Stimulated activated CD8-positive, alpha-beta memory T cell treated with anti-CD3 and anti-CD28 coated beads, Interleukin-7, amount 100 ng/mL, for 1 hour (primary cell): ENCODE measurements around the gene KLK3.
"Not testable (repeated sequence)": the region's sequence is repeated elsewhere in the genome, so short reads cannot be mapped to it uniquely, and the experiment has no call there.

Experiments used
- DNase-seq, 2 donors: peaks; one replicate each; pipeline ENCODE4 v3.0.0-alpha.2; 2020; ENCODE audit warnings: low read depth in 2 of 2

KLK3 gene

GRCh38 chr19:50861496-50862286 is 7.0 kb downstream of the KLK3 start:
- DNase-seq = no peak

DNA sequence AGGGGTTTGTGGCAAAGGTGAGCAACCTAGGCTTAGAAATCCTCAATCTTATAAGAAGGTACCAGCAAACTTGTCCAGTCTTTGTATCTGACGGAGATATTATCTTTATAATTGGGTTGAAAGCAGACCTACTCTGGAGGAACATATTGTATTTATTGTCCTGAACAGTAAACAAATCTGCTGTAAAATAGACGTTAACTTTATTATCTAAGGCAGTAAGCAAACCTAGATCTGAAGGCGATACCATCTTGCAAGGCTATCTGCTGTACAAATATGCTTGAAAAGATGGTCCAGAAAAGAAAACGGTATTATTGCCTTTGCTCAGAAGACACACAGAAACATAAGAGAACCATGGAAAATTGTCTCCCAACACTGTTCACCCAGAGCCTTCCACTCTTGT is 14.8 kb downstream of the KLK3 start:
- no peak for DNase-seq

DNA sequence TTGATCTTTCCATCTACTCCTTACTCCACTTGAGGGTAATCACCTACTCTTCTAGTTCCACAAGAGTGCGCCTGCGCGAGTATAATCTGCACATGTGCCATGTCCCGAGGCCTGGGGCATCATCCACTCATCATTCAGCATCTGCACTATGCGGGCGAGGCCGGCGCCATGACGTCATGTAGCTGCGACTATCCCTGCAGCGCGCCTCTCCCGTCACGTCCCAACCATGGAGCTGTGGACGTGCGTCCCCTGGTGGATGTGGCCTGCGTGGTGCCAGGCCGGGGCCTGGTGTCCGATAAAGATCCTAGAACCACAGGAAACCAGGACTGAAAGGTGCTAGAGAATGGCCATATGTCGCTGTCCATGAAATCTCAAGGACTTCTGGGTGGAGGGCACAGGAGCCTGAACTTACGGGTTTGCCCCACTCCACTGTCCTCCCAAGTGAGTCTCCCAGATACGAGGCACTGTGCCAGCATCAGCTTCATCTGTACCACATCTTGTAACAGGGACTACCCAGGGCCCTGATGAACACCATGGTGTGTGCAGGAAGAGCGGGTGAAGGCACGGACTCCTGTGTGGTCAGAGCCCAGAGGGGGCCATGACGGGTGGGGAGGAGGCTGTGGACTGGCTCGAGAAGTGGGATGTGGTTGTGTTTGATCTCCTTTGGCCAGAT is 15.8 kb downstream of the KLK3 start:
- no peak for DNase-seq

- DNase-seq = no peak
Observed at GRCh38 chr19:50873056-50873455, 18.3 kb downstream of the KLK3 start, which contains the start of gene KLK2. KLK2 (plus strand) TSS chr19:50873439; CDS start chr19:50873474, 35 bp downstream.

GRCh38 chr19:50874211-50874610 is 19.5 kb downstream of the KLK3 start:
- no peak for DNase-seq

- DNase-seq = no peak
Observed at GRCh38 chr19:50875795-50876422, 21.2 kb downstream of the KLK3 start.

GRCh38 chr19:50876456-50876855 is 21.7 kb downstream of the KLK3 start:
- DNase-seq = no peak

- no peak for DNase-seq
Observed at GRCh38 chr19:50877338-50877737, 22.6 kb downstream of the KLK3 start.

DNA sequence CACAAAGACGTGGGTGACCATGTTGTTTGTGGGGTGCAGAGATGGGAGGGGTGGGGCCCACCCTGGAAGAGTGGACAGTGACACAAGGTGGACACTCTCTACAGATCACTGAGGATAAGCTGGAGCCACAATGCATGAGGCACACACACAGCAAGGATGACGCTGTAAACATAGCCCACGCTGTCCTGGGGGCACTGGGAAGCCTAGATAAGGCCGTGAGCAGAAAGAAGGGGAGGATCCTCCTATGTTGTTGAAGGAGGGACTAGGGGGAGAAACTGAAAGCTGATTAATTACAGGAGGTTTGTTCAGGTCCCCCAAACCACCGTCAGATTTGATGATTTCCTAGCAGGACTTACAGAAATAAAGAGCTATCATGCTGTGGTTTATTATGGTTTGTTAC is 24.1 kb downstream of the KLK3 start:
- no peak for DNase-seq

- no peak for DNase-seq
Observed at GRCh38 chr19:50880241-50880640, 25.5 kb downstream of the KLK3 start.

DNA sequence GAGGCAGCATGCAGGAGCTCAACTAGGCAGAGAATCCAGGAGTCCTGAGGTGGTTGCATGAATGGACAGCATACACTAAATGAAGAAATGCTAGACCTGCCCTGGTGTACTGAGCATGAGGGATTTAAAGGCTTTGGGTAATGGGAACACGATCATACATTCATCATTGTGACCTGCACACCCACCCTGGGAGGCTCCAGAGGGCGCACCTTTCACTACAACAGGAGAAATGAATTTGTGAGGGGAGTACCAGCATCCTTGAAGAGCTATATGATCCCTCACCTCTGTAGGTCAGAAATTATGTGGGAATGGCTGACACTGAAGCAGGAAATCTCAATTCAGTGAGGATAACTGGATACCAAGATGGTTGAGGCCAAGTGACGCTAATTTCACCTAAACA is 27.5 kb downstream of the KLK3 start:
- DNase-seq = no peak

GRCh38 chr19:50889638-50890037 is 34.9 kb downstream of the KLK3 start:
- no peak for DNase-seq

DNA sequence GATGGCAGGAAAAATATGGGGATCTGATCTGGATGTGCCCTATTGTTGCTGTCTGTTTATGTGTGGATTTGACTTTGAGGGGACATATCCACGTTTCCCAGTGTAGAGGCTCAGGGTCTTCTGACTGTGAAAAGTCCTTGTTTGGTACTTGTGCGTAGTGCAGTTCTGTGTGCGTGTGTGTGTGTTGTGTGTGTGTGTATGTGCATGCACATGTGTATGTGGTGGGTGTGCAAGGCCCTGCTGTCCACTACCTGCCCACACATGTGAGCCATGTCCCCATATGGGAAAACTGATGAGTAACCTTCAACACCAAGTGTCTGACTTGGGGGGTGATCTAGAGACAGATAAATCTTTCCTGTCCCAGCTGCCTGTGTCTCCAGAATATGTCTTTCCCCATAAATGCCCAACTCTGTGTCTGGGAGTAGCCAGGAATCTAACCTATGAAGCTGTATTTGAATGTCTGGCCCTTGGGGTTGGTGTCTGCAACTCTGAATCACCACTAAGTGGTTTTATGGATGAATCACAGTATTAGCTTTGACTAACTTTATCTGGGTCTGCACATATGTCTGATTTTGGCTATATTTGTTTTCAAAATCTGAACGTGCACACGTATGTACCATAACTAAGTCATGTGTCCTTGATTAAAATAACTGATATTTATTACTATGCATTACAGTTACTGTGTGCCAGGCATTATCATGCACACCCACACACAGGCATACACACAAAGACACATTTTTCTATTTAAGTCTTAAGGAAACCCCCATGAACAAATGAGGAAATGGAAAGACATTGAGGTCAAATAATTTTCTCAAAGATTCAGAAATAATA is 35.9 kb downstream of the KLK3 start:
- DNase-seq = no peak

- DNase-seq = no peak
Observed at GRCh38 chr19:50891253-50891625, 36.5 kb downstream of the KLK3 start.

DNA sequence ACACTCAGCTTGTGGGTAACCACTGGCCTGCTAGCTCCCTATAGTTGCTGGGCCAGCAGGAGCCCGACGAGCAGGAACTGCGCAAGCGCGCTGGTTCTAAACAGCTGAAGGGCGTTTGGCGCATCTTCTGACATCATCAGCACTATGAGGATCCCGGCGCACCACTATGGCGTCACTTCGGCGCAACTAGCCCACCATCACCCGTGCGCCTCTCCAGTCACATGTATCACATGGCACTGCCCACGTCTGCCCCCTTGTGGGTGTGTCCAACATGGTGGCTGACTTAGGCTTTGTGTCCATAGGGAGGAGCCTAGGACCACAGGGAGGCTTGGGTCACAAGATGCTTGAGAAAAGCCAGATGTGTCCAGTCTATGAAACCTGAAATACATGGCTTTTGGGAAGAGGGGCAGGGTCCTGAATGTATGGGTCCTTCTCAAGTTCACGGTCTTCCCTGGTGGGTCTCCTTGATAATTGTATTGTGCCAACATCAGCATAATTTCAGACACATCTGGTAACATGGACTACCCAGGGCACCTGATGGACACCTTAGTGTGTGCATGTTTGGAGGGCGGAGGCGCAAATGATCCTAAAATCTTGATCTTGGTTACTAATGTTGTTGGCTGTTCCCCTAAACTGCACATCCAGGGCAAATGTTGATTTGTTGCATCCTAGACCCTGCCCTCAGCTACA is 38.5 kb downstream of the KLK3 start:
- no peak for DNase-seq

DNA sequence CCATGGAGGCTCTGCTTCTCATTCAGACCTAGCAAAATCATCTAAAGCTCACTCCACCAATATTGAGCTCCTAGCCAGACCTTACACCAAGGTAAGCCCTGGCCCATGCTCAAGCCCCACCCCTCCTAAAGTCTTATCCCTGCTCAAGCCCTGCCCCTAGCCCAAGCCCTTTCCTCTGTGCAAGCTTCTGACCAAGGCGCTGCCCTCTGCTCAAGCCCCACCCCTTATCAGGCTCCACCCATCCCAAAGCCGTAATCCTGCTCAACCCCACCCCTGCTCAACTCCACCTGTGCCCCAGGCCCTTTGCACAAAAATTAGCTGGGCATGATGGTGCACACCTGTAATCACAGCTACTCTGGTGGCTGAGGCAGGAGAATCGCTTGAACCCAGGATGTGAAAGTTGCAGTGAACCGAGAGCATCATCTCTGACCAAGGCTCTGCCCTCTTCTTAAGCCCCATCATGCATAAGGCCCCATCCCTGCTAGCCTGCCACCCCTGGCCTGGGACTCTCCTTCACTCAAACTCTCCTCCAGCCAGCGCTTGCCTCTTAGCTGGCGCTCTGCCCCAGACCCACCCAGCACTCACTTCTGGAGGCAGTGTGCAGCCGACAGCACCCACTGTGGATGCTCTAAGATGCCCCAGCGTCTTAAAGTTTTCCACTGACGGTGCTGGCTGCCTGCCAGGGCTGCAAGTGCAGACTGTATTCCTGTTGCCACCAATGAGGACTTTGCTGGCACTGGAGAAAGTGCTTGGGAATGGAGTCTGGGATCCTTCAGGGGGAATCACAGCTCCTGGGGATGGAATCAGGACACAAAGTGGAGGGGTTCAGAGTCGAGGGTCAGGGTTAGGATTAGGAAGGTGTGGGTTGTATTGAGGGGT is 40.0 kb downstream of the KLK3 start:
- DNase-seq = no peak

DNA sequence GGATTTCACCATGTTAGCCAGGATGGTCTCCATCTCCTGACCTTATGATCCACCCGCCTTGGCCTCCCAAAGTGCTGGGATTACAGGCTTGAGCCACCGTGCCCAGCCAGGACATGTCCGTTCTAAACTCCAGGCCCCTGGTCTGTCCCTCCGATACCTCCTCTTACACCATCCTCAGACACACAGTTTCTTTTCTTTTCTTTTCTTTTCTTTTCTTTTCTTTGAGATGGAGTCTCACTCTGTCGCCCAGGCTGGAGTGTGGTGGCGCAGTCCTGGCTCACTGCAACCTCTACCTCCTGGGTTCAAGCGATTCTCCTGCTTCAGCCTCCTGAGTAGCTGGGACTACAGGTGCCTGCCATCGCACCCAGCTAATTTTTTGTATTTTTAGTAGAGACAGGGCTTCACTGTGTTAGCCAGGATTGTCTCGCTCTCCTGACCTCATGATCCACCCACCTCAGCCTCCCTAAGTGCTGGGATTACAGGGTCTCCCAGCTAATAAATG is 41.4 kb downstream of the KLK3 start:
- not testable (repeated sequence) for DNase-seq

- DNase-seq = no peak
Observed at GRCh38 chr19:50896591-50897190, 42.0 kb downstream of the KLK3 start.

GRCh38 chr19:50897191-50897607 is 42.5 kb downstream of the KLK3 start:
- no peak for DNase-seq

- no peak for DNase-seq
Observed at GRCh38 chr19:50897612-50898011, 42.9 kb downstream of the KLK3 start.
